ENCODE measurements around the gene TLR9. TPM values are rescaled to one million over a fixed set of nuclear protein-coding genes. Genes with fewer than 3 reads are reported as not detected.

Gene TLR9
- total RNA-seq, 2 experiments from 2014 or later = 0.23 to 0.50 TPM

- ChIA-PET CTCF (interaction anchor here (0.8 to 5.8 kb wide), 4 partner anchors 9 to 122 kb away, joined by 3 to 40 read pairs (median 4); partner anchors contain the start of gene TLR9), POLR2A (interaction anchor here (0.5 kb wide), 1 partner anchor 37 kb away, joined by 3 read pairs; no protein-coding TSS in a partner anchor)
These were observed 8.6 kb downstream of the TLR9 start for GRCh38 chr3:52216585-52217408.

DNA sequence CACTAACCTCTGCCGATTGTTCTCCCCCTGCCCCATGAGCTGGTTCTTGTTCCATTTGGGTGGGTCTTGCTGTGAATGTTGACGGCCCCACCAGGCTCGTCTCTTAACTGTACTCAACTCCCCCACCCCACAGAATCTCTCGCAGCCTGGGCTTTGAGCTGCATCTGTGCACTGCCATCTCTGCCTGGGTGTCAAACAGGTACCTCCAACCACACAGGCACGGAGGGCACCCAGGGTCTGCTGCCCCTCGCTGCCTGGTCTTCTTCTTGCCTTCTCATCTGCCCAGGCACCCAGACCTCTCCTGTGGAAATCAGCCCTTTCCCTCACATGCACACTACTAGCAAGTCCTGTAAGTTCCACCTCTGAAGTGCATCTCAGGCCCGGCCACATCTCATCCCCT lies 10.1 kb downstream of the TLR9 start:
- CTCF ChIA-PET = interaction anchor here (1.1 kb wide), 1 partner anchor 162 kb away, joined by 3 read pairs; no protein-coding TSS in a partner anchor
- POLR2A ChIA-PET = interaction anchor here (0.6 kb wide), 1 partner anchor 33 kb away, joined by 3 read pairs; no protein-coding TSS in a partner anchor

GRCh38 chr3:52213901-52214300 lies 11.5 kb downstream of the TLR9 start:
- ChIA-PET POLR2A (no interaction called here), CTCF (no interaction called here)

DNA sequence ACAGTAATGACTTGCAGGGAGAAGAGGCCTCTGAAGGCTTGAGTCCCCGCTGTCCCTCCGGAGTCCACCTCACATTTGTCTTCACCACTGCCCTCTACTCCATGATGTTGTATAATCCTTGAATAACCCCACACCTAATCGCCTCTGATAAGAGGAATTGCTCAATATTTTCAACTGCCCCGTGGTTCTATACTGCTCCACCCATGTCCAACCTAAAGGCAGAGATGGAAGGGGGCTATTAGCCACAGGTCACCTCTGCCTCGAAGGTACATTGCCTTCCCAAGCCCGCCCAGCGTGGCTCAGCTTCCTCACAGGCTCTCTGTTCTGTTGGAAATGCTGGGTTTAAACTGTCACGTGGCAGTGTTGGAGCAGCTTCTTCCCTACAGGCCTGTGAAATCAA lies 12.4 kb downstream of the TLR9 start:
- ChIA-PET CTCF (interaction anchor here (1.4 to 1.5 kb wide), 2 partner anchors 8 to 127 kb away, joined by 4 to 5 read pairs; no protein-coding TSS in a partner anchor), POLR2A (no interaction called here)

DNA sequence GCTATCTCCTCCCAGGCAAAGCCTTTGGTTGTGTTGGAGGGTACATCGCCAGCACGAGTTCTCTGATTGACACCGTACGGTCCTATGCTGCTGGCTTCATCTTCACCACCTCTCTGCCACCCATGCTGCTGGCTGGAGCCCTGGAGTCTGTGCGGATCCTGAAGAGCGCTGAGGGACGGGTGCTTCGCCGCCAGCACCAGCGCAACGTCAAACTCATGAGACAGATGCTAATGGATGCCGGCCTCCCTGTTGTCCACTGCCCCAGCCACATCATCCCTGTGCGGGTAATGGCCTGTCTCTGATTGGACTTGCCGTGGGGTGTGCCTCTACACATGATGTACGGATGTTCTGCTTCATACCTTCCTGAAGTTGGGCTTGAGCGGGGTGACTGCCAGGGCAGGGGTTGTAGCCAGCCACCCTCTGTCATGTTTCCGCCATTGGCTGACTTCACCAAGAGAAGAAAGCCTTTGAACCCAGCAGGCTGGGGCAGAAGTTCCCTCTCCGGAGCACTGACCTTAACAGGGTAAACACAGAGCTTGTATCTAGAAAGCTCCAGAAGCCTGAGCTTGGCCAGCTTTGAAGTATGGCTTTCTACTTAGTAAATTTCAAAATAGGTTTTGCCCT lies 14.1 kb downstream of the TLR9 start:
- POLR2A ChIA-PET = no interaction called here
- CTCF ChIA-PET = interaction anchor here (1.0 to 1.5 kb wide), 2 partner anchors 10 to 20 kb away, joined by 3 to 4 read pairs; no protein-coding TSS in a partner anchor

DNA sequence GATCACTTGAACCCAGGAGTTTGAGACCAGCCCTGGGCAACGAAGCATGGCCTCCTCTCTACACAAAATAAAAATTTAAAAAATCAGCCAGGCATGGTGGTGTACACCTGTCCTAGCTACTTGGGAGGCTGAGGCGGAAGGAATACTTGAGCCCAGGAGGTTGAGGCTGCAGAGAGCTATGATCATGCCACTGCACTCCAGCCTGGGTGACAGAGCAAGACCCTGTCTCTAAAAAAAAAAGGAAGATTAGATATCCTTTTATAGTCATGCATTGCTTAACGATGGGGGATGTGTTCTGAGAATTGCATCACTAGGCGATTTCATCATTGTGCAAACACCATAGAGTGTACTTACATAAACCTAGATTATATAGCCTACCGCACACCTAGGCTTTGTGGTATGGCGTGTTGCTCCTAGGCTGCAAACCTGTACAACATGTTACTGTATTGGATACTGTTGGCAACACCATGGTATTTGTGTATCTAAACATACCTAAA lies 14.8 kb downstream of the TLR9 start:
- ChIA-PET CTCF (interaction anchor here (1.2 to 2.0 kb wide), 2 partner anchors 9 to 202 kb away, joined by 3 to 12 read pairs; no protein-coding TSS in a partner anchor), POLR2A (interaction anchor here (0.5 to 0.6 kb wide), 2 partner anchors 174 to 229 kb away, joined by 4 to 6 read pairs; no protein-coding TSS in a partner anchor)

DNA sequence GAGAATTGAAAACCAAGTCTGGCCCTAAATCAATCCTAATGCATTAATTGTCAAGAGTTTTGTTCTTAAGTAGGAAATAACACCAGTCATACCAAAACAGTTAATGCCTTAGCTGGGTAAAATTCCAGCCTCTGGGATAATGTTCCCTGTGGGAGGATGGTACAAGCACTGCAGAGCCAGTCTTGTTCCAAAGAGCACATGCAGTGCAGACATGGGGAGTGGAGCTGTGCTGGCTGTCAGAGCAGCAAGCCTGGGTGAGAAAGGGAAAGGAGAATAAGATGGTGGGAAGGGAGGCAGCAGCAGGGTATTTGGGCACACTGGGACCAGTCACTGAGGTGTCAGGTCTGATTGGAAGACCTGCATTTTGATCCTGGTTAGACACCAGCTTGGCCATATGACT lies 15.4 kb downstream of the TLR9 start:
- CTCF ChIA-PET = interaction anchor here (1.2 to 2.0 kb wide), 4 partner anchors 10 to 209 kb away, joined by 3 to 12 read pairs (median 4); no protein-coding TSS in a partner anchor
- POLR2A ChIA-PET = interaction anchor here (0.5 to 0.6 kb wide), 2 partner anchors 173 to 228 kb away, joined by 4 to 6 read pairs; no protein-coding TSS in a partner anchor

GRCh38 chr3:52208556-52208955 lies 16.9 kb downstream of the TLR9 start:
- CTCF ChIA-PET = interaction anchor here (1.4 to 2.0 kb wide), 2 partner anchors 11 to 23 kb away, joined by 4 to 12 read pairs; no protein-coding TSS in a partner anchor
- POLR2A ChIA-PET = no interaction called here

DNA sequence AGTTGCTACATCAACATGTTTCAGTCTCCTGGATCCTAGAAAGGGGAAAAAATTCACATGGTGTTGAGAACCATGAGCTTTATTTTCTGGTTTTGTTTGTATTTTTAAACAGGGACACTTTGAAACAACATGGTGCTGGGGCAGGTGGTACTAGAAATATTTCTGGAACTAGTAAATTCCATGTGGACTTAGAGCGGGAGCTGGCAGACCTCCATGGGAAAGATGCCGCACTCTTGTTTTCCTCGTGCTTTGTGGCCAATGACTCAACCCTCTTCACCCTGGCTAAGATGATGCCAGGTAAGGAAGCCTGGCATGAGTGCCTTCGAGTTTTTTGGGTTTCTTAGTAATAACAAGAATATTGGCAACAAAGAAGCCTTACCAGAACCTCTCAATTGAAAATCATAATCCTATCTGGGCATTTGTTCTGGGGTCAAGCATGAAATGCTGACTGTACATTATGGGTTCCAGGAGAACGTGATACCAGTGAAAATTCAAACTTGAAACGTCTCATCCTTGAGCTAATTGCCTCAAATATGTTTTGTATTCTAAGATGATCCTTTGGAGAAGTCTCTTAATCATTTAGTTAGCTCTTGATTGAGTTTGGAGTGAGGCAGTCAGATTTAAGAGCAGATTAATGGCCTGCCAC lies 19.6 kb downstream of the TLR9 start:
- POLR2A ChIA-PET = no interaction called here
- CTCF ChIA-PET = interaction anchor here (0.9 to 2.9 kb wide), 3 partner anchors 15 to 204 kb away, joined by 3 to 13 read pairs (median 3); no protein-coding TSS in a partner anchor

- CTCF ChIA-PET = interaction anchor here (2.9 kb wide), 1 partner anchor 16 kb away, joined by 13 read pairs; no protein-coding TSS in a partner anchor
- POLR2A ChIA-PET = no interaction called here
These were observed 20.9 kb downstream of the TLR9 start for GRCh38 chr3:52204337-52205073.

GRCh38 chr3:52203701-52204100 lies 21.7 kb downstream of the TLR9 start:
- ChIA-PET CTCF (interaction anchor here (1.3 kb wide), 1 partner anchor 16 kb away, joined by 3 read pairs; no protein-coding TSS in a partner anchor), POLR2A (no interaction called here)

GRCh38 chr3:52202384-52203077 lies 22.9 kb downstream of the TLR9 start:
- ChIA-PET POLR2A (interaction anchor here (0.5 kb wide), 1 partner anchor 76 kb away, joined by 3 read pairs; the partner anchor contains the start of gene WDR82), CTCF (interaction anchor here (0.9 to 1.3 kb wide), 4 partner anchors 17 to 229 kb away, joined by 3 to 4 read pairs (median 3); partner anchors contain the start of gene ABHD14B)

DNA sequence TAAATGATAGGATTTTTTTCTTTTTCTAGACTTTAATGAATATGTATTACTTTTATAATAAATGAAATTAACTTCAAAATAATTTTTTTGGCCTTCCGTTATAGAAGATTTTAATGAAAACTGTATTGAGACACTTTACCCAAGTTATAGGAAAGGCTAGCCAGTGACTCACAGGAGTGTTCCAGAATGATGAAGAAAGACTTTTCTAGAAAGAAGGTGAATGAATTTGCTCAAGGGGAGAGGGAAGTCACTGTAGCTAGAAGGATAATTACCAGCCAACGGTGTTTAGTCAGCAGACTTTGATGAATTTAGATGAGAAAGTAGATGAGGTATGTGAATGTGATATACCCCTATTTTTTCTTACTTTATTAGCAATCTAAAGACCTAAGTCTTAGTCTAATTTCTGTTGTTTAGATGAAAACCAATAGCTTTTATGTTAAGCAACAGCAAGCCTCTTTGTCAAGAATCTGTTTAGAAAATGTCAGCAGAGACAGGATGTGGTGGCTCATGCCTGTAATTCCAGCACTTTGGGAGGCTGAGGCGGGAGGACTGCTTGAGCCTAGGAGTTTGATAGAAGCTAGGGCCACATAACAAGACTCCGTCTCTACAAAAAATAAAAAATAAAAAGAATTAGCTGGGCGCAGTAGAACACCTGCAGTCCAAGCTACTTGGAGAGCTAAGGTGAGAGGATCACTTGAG lies 24.3 kb downstream of the TLR9 start:
- CTCF ChIA-PET = interaction anchor here (0.5 to 0.9 kb wide), 2 partner anchors 54 to 200 kb away, joined by 3 read pairs; no protein-coding TSS in a partner anchor
- POLR2A ChIA-PET = no interaction called here

DNA sequence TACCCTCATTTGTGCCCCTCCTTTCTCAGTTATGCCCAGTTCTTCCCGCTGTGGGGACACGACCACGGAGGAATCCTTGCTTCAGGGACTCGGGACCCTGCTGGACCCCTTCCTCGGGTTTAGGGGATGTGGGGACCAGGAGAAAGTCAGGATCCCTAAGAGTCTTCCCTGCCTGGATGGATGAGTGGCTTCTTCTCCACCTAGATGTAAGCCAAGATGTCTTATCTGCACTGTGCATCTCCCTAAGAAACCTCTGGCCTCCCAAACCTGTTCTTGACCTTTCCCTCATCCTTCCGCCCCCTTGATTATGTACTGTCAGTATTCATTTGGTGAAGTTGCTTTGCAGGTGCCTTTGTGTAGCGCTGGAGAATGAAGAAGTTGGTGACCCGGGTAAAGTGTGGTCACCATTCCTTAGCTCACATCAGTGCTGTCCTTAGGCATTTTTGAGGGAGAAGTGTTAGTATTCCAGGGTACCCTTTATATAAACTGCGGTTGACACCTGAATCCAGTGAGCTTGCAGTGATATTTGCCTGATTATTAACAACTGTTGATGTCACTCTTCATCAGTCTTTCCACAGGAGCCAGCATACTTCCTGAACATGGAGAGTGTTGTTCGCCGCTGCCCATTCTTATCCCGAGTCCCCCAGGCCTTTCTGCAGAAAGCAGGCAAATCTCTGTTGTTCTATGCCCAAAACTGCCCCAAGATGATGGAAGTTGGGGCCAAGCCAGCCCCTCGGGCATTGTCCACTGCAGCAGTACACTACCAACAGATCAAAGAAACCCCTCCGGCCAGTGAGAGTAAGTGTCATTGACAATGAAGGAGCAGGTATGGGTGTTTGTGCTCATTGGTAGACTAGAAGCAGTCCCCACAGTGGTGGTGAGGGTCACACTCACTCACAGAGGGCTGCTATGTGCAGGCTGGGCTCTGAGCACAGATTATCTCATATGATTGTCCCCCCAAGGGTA lies 26.5 kb downstream of the TLR9 start:
- ChIA-PET POLR2A (interaction anchor here (0.5 kb wide), 1 partner anchor 21 kb away, joined by 5 read pairs; no protein-coding TSS in a partner anchor), CTCF (interaction anchor here (1.0 kb wide), 1 partner anchor 22 kb away, joined by 3 read pairs; no protein-coding TSS in a partner anchor)

DNA sequence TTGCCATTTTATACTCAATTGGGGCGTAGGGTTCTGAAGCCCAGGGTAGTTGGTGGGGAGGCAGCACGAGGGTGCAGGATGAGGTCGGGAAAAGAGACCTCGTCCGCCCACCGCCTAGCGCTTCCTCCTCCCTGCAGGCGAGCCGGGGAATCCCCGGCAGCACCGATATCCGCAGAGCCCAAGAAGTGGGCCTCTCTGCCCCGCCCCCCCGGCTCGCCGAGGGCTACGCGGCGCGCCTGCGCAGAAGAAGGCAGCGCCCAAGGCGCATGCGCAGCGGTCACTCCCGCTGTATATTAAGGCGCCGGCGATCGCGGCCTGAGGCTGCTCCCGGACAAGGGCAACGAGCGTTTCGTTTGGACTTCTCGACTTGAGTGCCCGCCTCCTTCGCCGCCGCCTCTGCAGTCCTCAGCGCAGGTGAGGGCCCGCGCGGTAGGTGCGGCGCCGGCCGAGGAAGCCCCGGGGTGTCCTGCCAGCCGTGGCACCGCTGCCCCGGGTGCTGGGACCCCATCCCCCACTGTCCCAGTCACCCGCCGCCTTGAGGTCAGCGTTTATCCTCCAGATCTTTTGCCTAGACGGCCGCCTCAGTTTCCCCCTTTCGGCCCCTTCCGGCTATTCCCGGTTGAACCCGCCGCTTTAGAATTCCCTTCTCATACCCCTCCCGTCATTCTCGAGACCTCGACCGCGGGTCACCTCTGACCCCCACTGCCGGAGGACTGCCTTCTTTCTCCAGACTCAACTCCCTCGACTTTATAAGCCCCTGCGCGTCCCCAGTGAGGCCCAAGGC lies 27.4 kb downstream of the TLR9 start, which contains the start of gene ALAS1:
TSS of gene ALAS1 (plus strand) at position 319 of the 784 bp plus-strand sequence. CDS start 1,082 bp downstream, outside the sequence.
- ChIA-PET CTCF (interaction anchor here (0.8 kb wide), 1 partner anchor 10 kb away, joined by 3 read pairs; no protein-coding TSS in a partner anchor), POLR2A (interaction anchor here (0.9 kb wide), 1 partner anchor 44 kb away, joined by 4 read pairs; the partner anchor contains the start of gene POC1A)

Measured in activated CD8-positive, alpha-beta memory T cell treated with anti-CD3 and anti-CD28 coated beads for 36 hours (primary cell).